M059J (cell line): ENCODE results near the gene PHETA1. TPM values are rescaled to one million over a fixed set of nuclear protein-coding genes. Genes with fewer than 3 reads are reported as not detected.
A peak's percentile ranks its signal among the peaks of the same experiment; 100 is the strongest.
"Not testable (repeated sequence)": the region's sequence is repeated elsewhere in the genome, so short reads cannot be mapped to it uniquely, and the experiment has no call there.

Source experiments
- DNase-seq: peaks from one replicate; pipeline ENCODE4 v3.0.0-alpha.2; 2012; ENCODE audit warnings: low read depth
- total RNA-seq: library from RNA; depleted of rRNA; stranded (reverse); fragments of >200 nt; shearing (Covaris generic); gene quantifications from 2 replicates; pipeline ENCODE4 v1.2.3, GENCODE V29; 2014

The PHETA1 gene
- total RNA-seq, 1 experiment from 2014 or later = 3.9 TPM

- peak; percentile 60 for DNase-seq
Measured at GRCh38 chr12:111405859-111406473, 37.1 kb upstream of the PHETA1 start, which contains the start of gene SH2B3. TSS of gene SH2B3 (plus strand) at chr12:111405923. CDS start at chr12:111418146, 12,223 bp downstream.

GRCh38 chr12:111405149-111405858, 36.4 kb upstream of the PHETA1 start:
- peak; percentile 88 for DNase-seq

DNA sequence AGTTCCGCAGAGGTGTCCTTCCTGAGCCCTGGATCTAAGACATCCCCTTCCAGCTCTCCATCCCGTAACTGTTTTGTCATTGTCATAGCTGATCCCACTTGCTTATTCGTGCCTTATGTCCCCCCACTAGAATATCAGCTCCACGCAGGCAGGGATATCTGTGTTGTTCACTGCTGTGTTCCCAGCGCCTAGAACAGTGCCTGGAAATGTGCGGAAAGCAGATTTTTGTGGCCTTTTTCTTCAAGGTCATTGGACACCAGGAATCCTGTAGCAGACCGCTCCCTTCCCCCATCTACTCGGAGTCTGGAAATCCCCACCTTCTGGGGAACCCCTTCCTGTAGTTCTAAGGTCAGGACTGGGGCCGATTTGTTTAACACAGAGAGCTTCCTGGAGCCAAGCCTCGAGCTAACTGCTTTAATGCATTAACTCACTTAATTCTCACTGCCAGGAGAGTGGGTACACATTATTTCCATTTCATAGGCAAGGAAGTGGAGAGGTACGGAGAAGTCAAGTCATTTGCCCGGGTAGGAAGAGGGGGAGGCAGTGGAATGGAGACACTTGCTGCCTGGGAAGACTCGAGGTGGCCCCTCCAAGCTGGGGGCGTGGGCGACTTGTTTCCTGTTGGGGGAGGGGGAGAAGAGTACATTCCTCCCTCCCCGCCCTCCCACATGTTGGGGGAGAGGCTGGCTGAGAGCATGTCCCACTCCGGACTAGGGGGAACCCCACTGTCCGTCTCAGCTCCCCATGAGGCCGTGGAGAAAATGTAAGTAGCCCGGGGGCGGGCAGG, 35.7 kb upstream of the PHETA1 start:
- peak; percentile 46 for DNase-seq

DNA sequence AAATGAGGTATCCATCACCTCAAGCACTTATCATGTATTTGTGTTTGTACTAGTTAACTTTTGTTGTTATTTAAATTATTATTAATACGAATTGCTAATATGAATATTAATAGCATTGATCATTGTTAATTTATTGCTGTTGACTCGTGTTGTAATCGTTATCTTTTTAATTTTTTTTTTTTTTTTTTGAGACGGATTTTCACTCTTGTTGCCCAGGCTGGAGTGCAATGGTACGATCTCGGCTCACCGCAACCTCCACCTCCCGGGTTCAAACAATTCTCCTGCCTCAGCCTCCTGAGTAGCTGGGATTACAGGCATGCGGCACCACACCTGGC, 33.6 kb upstream of the PHETA1 start:
- not testable (repeated sequence) for DNase-seq

GRCh38 chr12:111401167-111401605, 32.3 kb upstream of the PHETA1 start:
- no peak for DNase-seq

DNA sequence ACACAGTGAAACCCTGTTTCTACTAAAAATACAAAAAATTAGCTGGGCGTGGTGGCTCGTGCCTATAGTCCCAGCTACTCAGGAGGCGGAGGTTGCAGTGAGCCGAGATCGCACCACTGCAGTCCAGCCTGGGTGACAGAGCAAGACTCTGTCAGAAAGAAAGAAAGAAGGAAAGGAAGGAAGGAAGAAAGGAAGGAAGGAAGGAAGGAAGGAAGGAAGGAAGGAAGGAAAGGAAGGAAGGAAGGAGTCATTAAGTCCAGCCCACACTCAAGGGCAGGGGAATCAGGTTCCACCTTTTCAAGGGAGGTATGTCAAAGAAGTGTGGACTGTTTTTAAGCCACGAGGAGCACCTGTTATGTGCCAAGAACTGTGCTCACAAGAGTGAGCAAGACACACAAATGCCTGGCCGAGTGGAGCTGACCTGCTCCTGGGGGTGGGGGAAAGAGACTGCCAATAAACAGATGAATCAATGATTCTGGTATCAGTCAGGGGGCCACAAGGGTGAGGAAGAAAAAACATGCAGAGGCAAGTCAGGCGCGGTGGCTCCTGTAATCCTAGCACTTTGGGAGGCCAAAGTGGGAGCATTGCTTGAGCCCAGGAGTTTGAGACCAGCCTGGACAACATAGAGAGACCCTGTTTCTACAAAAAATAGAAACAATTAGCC, 31.0 kb upstream of the PHETA1 start:
- DNase-seq = not testable (repeated sequence)

- peak; percentile 42 for DNase-seq
Measured at GRCh38 chr12:111398530-111398929, 29.6 kb upstream of the PHETA1 start.

- peak; percentile 90 for DNase-seq
Measured at GRCh38 chr12:111396726-111397445, 28.0 kb upstream of the PHETA1 start.

GRCh38 chr12:111396271-111396670, 27.4 kb upstream of the PHETA1 start:
- DNase-seq = not testable (repeated sequence)

DNA sequence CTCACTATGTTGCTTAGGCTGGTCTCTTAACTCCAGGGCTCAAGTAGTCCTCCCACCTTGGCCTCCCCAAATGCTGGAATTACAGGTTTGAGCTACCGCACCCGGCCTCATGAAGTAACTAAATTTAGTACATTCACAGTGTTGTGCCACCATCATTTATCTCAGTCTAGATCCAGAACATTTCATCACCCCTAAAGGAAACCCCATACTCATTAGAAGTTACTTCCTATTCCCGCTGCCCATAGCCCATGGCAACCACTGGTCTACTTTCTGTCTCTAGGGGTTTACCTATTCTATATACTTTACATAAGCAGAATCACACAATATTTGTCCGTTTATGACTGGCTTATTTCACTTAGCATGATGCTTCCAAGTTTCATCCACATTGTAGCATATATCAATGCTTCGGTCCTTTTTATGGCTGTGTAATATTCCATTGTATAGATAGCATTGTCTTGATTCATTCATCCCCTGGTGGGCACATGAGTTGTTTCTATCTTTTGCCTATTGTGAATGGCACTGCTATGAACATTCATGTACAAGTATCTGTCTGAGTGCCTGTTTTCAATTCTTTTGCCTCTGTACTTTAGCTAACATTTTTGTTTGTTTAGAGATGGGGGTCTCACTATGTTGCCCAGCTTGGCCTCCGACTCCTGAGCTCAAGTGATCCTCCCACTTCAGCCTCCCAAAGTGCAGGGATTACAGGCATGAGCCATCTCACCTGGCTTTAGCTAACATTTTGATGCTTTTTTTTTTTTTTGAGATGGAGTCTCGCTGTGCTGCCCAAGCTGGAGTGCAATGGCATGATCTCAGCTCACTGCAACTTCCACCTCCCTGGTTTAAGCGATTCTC, 26.7 kb upstream of the PHETA1 start:
- DNase-seq = no peak

DNA sequence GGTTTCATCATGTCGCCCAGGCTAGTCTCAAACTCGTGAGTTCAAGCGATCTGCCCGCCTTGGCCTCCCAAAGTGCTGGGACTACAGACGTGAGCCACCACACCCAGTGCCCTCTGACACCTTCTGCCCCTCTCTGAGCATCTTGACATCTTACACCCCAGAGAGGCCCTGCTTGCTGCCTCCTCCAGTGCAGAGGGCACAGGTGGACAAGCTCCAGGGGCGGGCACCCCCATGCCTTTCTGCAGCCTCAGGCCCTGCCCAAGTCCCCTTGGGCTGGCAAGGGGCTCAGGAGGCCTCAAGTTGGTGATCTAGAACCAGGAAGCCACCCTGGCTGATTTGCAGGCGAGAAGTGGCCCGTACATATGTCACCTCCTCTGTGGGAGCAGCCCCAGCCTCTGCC, 25.6 kb upstream of the PHETA1 start:
- no peak for DNase-seq

DNA sequence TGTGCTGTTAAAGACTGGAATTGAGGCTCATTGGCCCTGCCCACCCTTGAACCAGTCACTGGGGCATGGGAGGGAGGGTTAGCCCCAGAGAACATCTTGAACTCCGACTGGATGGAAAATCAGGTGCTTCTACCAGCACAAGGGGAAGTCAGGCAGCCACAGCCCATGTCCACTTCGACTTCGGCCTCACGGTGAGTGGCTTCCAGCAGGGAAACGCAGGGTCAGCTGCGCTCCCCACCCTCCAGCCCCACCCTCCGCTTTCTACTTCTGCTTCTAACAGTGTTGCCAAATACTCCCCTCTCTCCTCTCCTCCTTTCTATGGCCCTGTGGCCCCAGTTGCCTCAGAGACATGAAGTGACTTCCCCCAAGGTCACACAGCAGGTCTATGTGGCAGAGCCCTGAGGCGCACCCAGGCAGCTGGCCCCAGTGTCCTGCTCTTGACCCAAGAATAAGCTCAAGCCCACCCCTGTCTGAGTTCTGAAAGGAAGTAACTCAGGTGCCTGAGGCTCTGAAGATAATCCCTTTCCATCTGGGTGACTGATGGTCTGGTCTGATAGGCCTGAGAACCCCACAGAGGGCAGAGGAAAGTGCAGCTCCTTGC, 24.9 kb upstream of the PHETA1 start:
- DNase-seq = no peak

GRCh38 chr12:111390910-111391309, 22.0 kb upstream of the PHETA1 start:
- DNase-seq = no peak

- no peak for DNase-seq
Measured at GRCh38 chr12:111389635-111390034, 20.7 kb upstream of the PHETA1 start.

DNA sequence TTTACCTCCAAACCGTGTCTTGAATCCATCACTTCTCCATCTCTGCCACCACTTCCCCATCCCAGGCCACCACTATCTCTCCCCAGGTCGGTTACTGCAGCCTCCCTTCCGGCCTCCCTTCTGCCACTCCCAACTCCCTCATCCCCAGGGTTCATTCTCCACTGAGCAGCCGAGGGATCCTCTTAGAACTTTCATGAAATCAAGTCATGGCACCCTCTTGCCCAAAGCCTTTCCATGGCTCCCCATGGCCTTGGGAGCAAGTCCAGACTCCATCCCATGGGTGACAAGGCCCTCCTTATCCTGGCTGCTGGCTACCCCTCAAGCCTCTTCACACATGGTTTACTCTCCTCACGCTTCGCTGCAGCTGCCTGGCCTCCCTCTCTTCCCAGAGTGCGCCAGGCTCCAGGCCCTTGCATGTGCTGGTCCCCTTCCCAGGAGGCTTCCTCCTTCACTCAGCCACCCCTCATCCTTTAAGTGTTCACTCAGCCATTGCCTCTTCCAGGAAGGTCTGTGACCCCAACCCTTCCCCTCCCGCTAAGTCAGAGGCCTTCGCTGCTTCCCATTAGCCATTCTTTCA, 18.9 kb upstream of the PHETA1 start:
- DNase-seq = no peak

- no peak for DNase-seq
Measured at GRCh38 chr12:111386885-111387284, 18.0 kb upstream of the PHETA1 start.

DNA sequence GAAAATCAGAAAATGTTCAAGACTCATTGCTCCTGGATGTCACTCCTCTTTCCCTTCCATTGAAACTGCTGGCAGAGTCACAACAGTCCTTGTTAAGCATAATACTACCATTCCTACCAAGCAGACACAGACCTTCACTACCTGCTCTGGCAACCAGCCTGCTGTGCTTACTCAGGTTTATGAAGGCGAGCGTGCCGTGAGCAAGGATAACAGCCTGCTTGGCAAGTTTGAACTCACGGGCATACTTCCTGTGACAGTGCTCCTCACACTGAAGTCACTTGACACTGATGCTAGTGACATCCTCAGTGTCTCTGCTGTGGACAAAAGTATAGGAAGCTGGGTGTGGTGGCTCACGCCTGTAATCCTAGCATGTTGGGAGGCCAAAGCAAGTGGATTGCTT, 15.7 kb upstream of the PHETA1 start:
- no peak for DNase-seq

DNA sequence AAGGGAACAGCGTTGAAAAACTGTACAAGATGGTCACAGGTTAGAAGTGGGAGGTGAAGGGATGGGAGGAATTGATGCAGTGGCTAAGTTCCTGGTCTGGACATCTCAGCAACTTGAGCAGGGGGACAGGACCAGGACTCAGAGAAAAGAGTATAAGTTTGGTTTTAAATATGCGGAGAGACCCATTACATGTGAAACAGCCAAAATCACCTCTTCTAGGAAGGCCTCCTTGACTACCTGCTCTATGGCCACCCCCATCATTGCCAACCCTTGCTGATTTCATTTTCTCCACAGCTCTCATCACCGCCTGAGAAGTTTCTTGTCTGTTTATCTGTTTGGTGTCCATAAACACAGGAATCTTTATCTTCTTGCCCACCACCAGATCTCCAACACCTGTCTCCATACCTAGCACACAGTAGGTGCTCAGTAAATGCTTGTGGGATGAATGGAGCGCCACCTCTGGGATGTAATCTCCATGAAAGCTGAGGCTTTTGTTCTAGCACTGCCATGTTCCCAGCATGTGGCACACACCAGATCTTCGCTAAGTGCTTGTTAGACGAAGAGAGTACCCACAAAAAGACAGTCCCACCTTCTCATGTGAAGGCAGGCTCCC, 11.2 kb upstream of the PHETA1 start:
- DNase-seq = no peak

- DNase-seq = no peak
Measured at GRCh38 chr12:111377440-111377839, 8.5 kb upstream of the PHETA1 start.
